Fibroblast of skin of left biceps (primary cell): ENCODE measurements around the gene TGM1.
"Not testable (repeated sequence)": the region's sequence is repeated elsewhere in the genome, so short reads cannot be mapped to it uniquely, and the experiment has no call there.

Source experiments
- DNase-seq, 2 experiments: peaks; one replicate each; pipeline ENCODE4 v3.0.0-alpha.2; 2013; ENCODE audit warnings: low read depth in 2 of 2

TGM1 gene

DNA sequence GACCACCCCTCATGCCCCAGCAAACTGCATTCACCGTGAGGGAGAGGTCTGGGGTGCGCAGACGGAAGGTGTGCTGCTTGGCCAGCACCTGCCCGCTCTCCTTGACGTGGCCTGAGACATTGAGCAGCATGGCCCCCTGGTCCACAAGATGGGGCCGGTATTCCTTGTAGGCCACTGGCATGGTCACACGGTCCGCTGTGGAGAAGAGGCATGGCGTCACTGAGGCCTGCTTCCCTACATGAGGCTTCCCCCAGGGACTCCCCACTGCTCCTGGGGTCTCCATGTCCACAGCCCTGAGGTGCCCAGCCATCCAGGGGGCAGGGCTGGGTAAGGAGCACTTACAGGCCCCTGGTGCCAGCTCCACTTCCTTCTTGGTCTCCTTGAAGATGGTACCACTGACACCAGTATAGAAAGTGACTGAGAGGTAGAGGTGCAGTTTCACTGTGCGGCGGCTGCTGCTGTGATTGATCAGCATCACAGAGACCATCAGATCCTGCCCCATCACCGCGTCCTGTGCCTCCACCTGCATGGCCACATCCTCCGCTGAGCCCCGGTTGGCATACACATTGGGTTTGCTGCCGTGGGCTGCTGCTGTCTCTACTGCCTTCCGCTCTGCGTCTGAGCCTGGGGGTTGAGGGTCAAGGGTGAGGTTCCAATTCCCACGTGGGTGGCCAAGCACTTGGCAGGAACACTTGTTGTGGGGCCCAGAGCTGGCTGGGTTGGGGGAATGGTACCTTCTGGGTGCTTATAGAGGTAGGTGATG, 8.2 kb downstream of the TGM1 start:
- DNase-seq: no peak

DNA sequence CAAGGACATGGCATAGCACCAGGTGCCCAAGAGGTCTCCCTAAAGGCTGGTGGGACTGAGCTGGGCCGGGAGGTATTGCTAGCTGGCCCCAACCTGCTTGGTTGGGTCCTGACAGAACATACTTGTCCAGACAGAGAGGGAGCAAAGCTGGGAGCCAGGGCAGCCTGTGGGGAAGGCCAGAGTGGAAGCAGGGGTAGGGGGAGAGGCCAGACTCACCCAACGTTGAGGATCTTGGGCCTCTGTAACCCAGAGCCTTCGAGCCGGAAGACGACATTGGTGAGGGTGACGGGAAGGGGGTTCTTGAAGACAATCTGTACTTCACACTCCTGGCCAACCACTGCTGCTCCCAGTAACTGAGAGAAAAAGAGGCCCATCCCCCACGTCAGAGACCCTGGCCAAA, 9.0 kb downstream of the TGM1 start:
- no peak for DNase-seq

DNA sequence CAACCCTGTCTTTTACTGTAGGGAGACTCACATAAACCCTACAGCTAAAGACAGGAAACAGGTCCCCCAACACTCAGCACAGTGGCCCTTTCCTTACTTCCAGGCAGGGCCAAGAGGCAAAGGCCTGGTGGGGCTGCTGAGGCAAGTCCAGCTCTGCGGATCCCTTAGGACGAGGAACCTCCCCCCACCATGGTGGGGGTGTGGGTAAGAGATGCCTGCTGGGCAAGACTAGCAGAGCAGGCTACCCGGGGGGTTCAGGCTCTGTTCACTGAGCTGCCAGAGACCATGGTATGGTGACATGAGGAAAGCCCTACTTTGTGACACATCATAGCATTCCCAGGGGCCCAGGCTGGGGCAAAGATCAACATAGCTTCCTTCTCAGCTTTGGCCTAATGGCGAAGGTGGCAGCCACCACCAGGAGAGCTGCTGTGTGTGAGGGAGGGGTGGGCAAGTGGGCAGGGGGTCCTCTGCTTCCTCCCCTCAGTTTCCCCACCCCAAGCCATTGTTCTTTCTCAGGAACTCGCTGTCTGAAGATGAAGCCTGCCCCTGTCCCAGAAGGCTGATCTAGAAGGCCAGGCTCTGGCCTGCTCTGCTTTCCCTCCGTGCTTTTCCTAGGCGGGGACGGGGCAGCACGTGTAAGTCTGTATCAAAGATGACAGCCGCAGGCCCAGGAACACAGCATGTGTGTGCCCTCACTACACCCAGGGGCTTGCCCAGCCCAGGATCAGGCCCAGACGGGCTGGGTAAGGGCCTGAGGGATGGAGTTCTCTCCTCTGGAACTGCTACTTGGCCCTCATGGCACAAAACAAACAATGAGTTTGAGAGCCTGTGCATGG, 10.5 kb downstream of the TGM1 start:
- DNase-seq: no peak

DNA sequence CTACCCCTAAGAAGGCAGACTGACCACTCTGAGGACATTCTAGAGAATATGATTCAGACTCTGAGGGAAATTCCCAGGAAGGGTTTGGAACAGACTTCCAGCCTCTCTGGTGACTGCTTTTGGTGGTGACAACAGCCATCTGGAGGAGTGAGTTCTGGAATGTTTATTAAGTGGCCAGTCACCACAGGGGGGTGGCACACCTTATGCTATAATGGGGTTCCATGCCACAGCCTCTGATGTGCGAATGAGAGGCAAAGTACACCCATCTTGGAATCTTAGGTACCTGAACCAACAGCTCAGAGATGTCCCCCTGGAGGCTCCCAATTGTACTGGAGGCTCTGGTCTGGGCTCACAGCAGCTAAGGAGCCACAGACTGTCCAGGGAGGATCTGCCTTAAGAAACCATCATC, 11.1 kb downstream of the TGM1 start:
- no peak for DNase-seq

DNA sequence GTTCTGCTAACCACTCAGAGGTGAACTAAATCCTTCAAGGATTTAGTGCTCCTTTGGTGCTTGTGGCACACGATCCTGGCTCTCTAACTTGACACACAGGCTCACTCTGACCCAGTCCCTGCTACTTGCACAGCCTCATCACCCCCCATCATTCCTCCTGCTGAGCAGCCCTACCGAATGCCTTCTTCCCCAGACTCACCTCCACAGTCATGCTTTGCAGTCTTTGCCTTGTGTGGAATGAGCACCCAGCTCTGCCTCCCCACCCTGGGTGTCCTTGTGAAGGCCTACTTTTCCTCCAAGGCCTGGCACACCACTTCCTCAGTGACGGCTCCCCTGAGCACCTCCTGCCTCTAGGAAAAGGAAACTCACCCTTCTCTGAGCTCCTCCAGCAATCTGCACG, 12.6 kb downstream of the TGM1 start:
- DNase-seq: no peak

DNA sequence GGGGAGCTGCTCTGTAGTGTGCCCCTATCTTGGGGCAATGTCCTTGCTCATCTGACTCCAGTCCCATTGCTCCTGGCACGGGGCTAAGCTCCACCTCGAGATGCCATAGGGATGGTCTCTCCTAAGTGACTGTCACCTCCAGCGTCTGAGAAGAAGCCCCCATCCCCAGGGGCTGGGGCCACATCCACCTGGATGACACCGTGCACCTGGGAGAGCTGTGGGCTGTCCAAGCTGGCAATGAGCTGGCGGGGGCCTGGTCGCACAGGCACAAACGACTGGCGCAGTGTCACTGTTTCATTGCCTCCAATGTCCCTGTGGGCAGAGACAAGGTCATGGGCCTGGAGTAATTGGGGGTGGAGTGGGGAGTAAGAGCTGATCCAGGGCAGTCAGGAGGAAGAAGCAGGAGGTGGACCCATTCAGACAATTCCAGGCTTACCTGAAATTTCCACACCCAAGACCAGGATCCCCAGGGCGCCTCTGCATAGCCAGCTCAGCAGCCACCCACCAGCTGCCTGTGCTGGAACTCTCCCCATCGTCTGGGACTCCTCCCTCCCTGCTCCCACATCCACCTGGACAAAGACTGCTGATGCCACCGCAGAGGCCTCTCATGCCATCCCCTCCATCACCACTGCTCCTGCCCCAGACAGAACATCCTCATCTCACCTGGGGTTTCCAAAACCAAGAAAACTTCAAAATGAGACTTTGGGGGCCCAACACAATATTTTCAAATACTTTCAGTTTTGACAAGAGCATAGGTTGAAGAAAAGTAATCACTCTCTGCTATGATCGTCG, 13.6 kb downstream of the TGM1 start:
- no peak for DNase-seq

DNA sequence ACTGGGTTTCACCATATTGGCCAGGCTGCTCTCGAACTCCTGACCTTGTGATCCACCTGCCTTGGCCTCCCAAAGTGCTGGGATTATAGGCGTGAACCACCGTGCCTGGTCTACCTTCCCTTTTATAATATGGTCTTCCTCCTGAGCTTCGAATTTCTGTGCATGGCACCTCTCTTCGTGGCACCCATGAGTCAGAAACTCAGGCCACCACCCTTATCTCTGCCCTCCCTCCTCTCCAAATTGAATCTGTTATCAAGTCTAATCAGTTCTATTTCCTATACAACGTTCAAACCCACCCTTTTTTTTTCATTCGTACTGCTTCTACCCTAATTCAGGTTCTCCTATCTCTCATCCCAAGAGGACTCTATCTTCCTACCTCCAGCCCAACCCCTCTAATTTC, 15.6 kb downstream of the TGM1 start:
- DNase-seq: no peak

DNA sequence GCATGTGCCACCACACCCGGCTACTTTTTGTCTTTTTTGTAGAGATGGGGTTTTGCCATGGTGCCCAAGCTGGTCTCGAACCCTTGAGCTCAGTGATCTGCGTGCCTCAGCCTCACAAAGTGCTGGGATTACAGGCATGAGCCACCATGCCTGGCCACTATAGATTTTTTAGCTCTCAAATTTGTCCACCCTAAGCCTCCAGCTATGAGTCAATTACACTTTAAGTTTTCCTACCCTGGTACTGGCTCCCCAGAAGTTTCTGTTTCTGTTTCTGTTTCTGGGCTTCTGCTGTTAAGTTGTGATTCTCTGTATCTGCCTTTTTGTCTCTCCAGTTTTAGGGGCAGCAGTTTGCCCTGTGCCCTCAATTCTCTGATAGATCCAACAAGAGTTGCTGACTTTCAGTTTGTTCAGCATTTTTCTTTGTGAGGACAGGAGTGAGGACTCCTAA, 16.2 kb downstream of the TGM1 start:
- DNase-seq: no peak

DNA sequence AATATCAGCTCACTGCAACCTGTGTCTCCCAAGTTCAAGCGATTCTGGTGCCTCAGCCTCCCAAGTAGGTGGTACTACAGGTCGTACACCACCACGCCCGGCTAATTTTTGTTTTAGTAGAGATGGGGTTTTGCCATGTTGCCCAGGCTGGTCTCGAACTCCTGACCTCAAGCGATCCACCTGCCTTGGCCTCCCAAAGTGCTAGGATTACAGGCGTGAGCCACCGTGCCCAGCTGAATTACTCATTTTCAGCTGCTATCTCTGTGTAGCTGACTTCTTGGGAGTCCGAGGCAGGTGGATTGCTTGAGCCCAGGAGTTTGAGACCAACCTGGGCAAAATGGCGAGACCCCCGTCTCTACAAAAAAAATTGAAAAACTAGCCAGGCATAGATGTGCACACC, 17.6 kb downstream of the TGM1 start:
- DNase-seq: not testable (repeated sequence)

DNA sequence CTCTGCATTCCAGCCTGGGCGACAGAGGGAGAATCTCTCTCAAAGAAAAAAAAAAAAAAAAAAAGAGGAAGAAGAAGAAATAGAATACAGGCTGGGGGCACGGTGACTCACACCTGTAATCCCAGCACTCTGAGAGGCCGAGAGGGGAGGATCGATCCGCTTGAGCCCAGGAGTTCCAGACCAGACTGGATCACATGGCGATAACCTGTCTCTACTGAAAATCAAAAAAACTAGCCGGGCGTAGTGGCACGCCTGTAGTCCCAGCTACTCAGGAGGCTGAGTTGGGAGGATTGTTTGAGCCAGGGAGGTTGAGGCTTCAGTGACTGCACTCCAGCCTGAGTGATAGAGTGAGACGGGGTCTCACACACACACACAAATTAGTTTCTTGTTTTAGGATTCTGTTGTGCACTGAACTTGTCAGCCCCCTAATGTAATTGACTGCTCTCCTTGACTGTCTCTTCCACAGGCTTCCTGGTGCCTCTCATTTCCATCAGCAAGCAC, 19.6 kb downstream of the TGM1 start:
- no peak for DNase-seq

DNA sequence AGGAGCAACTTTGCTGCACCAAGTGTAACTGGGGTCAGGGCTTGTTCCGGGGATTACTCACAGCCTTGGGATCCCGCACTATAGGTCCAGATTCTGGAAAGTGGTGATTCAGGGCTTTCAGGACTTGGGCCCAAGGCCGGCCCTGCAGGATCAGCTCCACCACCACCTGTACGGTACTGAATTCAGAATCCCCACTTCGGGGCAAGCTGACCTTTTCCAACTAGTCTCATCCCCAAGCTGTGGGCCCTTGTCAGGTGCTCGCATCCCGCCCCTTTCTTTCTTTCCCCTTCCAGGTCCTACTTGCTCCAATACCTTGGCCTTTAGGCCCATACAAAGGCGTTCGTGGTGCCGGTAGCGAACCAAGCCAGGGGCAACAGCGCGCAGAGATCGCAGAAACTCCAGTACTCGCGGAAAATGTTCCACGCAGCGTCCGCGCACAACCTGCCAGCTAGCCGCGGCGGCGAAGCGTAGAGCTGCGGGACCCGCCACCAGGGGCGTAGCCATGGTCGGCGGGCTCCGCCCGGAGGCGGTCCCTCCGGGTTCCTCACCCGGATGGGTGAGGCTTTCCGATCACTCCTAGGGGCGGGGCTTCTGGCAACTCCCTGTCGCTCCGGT, 21.0 kb downstream of the TGM1 start:
- peak; percentile 63 to 78 for DNase-seq

DNA sequence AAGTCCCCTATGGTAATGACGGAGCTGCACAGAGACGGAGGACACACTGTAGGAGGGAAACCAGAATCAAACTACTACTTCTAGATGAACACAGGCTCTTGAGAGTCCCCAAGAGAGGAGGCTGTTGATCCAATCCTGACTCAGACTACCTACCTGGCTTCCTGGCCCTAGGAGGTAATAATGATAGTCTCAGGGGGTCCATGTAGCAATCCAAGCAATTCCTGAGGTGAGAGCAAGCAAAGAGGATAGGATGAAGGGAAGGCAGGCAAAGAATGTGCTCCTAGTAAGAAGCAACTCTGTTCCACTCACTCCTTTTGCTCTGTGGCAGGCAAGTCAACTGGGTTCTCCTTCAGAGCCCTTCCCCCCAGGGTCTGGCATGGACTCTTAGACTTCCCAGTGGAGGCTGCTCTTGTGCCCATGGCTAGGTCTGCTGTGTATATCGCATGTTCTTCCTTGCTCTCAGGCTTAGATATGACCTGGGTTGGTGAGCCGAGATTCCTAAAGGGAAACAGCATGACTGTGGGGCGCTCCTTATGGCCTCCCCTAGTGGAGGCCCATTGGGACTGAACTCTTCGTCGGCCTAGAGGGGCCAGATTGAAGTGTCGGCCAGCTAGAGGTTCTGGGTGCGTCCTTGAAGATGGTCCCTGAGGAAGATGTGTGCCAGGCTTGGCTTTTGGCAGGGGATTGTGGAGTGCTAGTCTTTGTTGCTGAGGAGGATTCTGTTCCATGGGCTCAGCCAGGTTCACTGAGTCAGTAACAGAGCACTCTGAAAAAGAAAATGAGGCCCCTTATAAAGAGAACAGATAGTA, 22.7 kb downstream of the TGM1 start:
- no peak for DNase-seq

DNA sequence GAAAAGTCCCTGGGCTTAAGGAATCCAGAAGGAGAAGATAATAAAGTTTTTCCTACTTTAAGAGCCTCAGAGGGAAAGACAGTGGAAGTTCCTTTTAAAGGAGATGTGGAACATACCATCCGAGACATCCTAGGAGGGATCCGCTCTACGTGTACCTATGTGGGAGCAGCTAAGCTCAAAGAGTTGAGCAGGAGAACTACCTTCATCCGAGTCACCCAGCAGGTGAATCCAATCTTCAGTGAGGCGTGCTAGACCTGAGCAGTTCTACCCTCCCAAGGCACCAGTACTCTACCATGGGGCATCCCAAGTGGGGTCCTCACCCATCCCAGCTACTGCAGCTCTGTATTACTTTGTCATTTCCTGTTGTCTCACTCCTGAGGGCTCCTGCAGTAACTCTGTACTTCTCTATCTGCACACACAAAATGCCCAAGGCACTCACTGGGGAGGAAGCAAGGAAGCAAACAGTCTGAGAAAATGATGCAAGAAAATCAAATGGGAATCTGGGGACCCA, 24.4 kb downstream of the TGM1 start:
- DNase-seq: no peak

DNA sequence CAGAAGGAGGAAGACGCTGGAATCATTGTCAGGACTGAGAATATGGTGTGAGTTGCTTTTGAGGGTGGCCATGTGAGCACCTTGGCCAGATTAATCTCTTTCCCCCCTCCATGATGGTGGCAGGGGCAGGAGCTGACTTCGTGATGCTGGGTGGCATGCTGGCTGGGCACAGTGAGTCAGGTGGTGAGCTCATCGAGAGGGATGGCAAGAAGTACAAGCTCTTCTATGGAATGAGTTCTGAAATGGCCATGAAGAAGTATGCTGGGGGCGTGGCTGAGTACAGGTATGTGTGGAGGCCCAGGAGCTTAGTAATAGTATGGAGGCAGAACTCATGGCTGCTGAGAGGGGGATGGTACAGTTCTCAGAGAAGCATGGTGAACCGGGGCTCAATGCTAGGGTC, 24.9 kb downstream of the TGM1 start:
- no peak for DNase-seq

DNA sequence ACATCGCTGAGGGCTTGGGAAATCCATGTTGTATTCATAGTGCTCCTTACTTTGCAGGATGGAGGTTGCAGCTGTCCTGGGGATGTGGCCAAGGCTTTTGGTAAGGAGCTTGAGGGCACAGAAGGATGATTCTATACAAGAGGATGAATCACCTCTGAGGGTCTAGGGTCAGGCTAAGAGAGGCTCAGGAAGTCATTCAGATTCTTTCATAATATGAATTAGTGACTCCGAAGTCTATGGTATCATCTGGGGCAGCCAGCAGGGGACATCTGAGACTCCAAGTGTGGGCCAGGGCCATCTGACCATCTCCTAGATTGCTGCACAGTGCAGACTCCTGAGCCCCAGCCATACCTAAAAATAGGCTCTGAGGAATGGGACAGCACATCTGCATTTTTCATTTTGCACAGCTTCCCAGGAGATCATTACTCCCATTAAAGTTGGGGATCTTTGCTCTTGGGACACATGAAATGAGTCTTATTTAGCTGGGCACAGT, 25.5 kb downstream of the TGM1 start:
- no peak for DNase-seq

DNA sequence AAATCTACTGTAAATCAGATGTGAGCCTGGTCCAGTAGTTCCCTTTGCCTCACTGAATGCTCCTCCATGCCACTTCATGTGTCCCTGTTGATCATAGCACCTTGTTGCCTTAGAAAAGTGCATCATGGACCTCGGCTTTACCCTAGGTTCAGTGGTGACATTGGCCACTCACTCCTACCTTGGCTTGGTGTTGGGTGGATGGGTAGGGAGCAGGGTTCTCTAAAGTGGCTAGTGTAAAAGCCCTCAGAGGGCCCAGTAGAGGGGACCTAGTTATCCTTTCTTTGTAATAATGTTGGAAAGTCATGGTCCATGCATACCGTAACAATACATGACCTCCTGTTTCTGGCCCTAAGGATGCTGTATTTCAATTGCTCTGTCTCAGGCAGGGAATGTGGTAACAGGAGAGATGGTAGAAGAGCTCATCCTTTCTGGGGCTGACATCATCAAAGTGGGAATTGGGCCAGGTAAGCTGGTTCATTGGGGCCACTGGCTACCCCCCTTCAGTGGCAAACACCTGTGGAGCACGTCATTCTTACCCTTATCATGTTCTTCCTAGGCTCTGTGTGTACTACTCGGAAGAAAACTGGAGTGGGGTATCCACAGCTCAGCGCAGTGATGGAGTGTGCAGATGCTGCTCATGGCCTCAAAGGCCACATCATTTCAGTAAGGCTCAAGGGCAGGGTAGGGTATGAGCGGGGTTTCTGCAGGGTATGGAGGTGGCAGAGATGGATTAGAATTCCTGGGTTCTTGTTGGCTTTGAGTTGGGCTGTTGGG, 26.1 kb downstream of the TGM1 start:
- no peak for DNase-seq

DNA sequence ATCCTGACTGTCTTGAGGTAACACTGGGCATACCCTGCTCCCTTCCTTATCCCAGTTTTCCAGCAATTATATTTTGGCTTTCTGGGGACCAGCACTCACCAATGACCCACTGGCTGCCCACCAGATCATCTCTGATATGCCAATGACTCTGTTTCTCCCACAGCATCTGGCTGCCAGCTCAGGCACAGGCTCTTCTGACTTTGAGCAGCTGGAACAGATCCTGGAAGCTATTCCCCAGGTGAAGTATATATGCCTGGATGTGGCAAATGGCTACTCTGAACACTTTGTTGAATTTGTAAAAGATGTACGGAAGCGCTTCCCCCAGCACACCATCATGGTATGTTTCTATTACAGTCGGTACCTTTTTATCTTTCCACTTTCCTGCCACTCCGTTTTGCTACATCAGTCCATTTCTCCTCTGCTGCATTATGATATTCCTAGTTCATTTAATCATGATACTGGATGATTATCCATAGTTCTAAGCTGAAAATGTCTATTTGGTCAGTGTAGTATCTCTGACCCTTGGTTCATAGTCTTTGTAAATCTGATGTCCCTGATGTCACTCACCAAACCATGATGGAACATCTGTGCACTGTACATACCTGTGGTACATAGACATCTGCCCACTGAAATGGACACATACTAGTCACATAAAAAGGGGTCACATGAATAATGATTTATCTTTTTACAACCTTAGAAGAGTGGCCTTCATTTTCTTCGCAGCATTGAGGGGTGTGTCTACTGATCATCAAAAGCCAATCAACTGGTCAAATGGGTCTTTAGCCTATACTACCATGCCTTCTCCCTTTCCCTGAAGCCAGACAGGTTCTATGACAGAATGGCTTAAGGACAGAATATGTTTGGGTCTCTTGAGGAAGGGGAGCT, 26.9 kb downstream of the TGM1 start:
- no peak for DNase-seq

DNA sequence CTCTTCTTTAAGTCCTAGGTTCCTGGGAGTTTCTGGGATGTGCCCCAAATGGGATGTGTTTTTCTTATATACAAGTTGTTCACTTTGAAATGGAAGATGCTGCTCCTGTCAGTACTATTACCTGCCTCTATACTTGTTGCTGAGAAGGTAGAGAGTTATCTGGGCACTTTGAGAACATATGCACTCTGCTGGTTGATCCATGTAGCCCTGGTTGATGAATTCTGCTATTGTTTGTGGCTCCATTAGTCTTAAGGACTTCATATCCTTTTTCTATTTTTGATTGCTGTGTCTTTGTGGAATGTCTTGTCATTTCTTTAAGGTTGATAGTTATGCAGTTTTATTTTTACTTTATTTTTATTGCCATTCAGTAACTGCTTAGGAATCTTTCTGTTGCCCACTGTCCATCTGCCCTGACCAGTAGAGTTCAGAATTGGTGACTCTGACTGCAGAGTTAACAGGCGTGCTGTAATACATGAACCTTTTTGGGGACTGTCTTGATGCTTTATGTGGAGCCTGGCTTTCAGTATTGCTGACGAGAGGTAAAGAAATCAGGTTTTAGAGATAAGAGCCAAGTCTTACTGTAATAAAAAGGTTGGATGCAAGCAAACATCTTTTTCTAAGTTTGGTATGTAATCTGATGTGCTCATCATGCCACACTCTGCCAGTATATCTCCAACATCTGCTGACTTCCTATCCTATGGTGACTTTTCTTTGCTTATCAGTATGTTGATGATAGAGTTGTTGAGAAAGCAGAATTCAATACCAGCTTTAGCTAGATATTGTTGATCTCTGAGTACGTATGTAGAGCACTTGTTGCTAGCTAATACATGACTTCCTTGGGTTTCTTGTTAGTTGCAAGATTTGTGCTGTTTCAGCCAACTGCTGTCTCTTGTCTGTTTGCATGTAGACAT, 28.6 kb downstream of the TGM1 start:
- DNase-seq: no peak
